GM23338 (cell line): ENCODE results near the gene OCIAD1. TPM values are rescaled to one million over a fixed set of nuclear protein-coding genes. Genes with fewer than 3 reads are reported as not detected.

Experiments used
- ATAC-seq: fragments of 200-7000 bp; cut with Tn5 transposase; 3 replicates; pipeline ENCODE4 v1.9.1; 2020
- DNase-seq: peaks from one replicate; pipeline ENCODE4 v3.0.0-alpha.2; 2015; ENCODE audit warnings: low spot score
- H2AFZ ChIP-seq: fragments of 200-600 bp; sonication (generic); 2 replicates; pipeline ENCODE4 v1.8.0; 2016; ENCODE audit warnings: antibody characterized with exemption, mild to moderate bottlenecking, moderate library complexity
- H3F3A ChIP-seq: fragments of 200-600 bp; sonication (generic); replicated peaks from 2 replicates; pipeline ENCODE4 v1.8.0; 2017; ENCODE audit warnings: antibody characterized with exemption, mixed run types, low read depth
- H3K27ac ChIP-seq: fragments of 200-600 bp; sonication (generic); 2 replicates; pipeline ENCODE4 v1.6.1; 2016; ENCODE audit warnings: low read depth
- H3K27me3 ChIP-seq: fragments of 200-600 bp; sonication (generic); 2 replicates; pipeline ENCODE4 v1.8.0; 2016; ENCODE audit warnings: mild to moderate bottlenecking, mixed run types, moderate library complexity; ENCODE audit not compliant: insufficient read depth
- H3K36me3 ChIP-seq: fragments of 200-600 bp; sonication (generic); 2 replicates; pipeline ENCODE4 v1.8.0; 2016; ENCODE audit warnings: mild to moderate bottlenecking; ENCODE audit not compliant: insufficient read depth
- H3K4me1 ChIP-seq: fragments of 200-600 bp; sonication (generic); 2 replicates; pipeline ENCODE4 v1.8.0; 2016; ENCODE audit warnings: mild to moderate bottlenecking, moderate library complexity; ENCODE audit not compliant: insufficient read depth
- H3K4me2 ChIP-seq: fragments of 200-600 bp; sonication (generic); 2 replicates; pipeline ENCODE4 v1.7.1; 2017; ENCODE audit warnings: mixed run types
- H3K4me3 ChIP-seq: fragments of 200-600 bp; sonication (generic); 2 replicates; pipeline ENCODE4 v1.6.1; 2016; ENCODE audit warnings: mixed run types
- H3K79me2 ChIP-seq: fragments of 200-600 bp; sonication (generic); replicated peaks from 2 replicates; pipeline ENCODE4 v1.8.0; 2017; ENCODE audit warnings: mild to moderate bottlenecking; ENCODE audit not compliant: insufficient read depth
- H3K9me2 ChIP-seq: fragments of 200-600 bp; sonication (generic); 2 replicates; pipeline ENCODE4 v1.8.0; 2017; ENCODE audit not compliant: insufficient read depth
- H4K20me1 ChIP-seq: fragments of 200-600 bp; sonication (generic); replicated peaks from 2 replicates; pipeline ENCODE4 v1.8.0; 2017; ENCODE audit warnings: mild to moderate bottlenecking; ENCODE audit not compliant: insufficient read depth
- H3K27ac Mint-ChIP-seq: 2 replicates; pipeline ENCODE4 v1.8.0; 2020; ENCODE audit warnings: inconsistent platforms, mild to moderate bottlenecking, moderate library complexity, mixed read lengths
- H3K27me3 Mint-ChIP-seq: 3 replicates; pipeline ENCODE4 v1.8.0; 2022; ENCODE audit warnings: low read depth, mild to moderate bottlenecking, moderate library complexity, mixed read lengths, inconsistent platforms; ENCODE audit not compliant: insufficient read depth, poor library complexity
- H3K36me3 Mint-ChIP-seq: 3 replicates; pipeline ENCODE4 v1.8.0; 2021; ENCODE audit warnings: low read depth, mild to moderate bottlenecking, inconsistent platforms, moderate library complexity, mixed read lengths
- H3K4me1 Mint-ChIP-seq: 3 replicates; pipeline ENCODE4 v1.8.0; 2020; ENCODE audit warnings: mild to moderate bottlenecking, inconsistent platforms, mixed read lengths
- H3K4me3 Mint-ChIP-seq: 3 replicates; pipeline ENCODE4 v1.8.0; 2021; ENCODE audit warnings: moderate library complexity, mild to moderate bottlenecking, inconsistent platforms, mixed read lengths
- H3K9me3 Mint-ChIP-seq: 3 replicates; pipeline ENCODE4 v1.8.0; 2020; ENCODE audit warnings: moderate library complexity, mild to moderate bottlenecking, inconsistent platforms, mixed read lengths
- CREB1 ChIP-seq: fragments of 250-450 bp; sonication (Bioruptor Pico); IDR thresholded peaks from 2 replicates; pipeline ENCODE4 v1.5.0; 2020; ENCODE audit warnings: low read depth, mild to moderate bottlenecking, moderate library complexity
- CTCF ChIP-seq, 2 experiments: fragments of 200-600 bp in 1 of 2; sonication (generic) in 1 of 2; conservative IDR thresholded peaks; 2 replicates each; pipeline versions ENCODE4 v1.5.1 to v1.6.1; 2016 to 2017; ENCODE audit warnings: antibody characterized with exemption in 2 of 2, low read depth in 2 of 2, mild to moderate bottlenecking in 2 of 2, moderate library complexity in 1 of 2
- ETS1 ChIP-seq: IDR thresholded peaks from 2 replicates; pipeline ENCODE4 v1.6.1; 2016; ENCODE audit warnings: antibody characterized with exemption
- EZH2 ChIP-seq: fragments of 200-600 bp; sonication (generic); IDR thresholded peaks from one replicate; pipeline ENCODE4 v1.8.0; 2017; ENCODE audit warnings: antibody characterized with exemption, mild to moderate bottlenecking, low read depth; ENCODE audit not compliant: unreplicated experiment
- EZH2phosphoT487 ChIP-seq: fragments of 200-600 bp; sonication (generic); IDR thresholded peaks from one replicate; pipeline ENCODE4 v1.8.1; 2018; ENCODE audit warnings: antibody characterized with exemption; ENCODE audit not compliant: unreplicated experiment
- JUNB ChIP-seq: IDR thresholded peaks from one replicate; pipeline ENCODE4 v1.6.1; 2016; ENCODE audit warnings: antibody characterized with exemption; ENCODE audit not compliant: unreplicated experiment
- NANOG ChIP-seq: IDR thresholded peaks from 2 replicates; pipeline ENCODE4 v1.6.1; 2016; ENCODE audit warnings: antibody characterized with exemption, borderline replicate concordance
- POLR2AphosphoS5 ChIP-seq: IDR thresholded peaks from 2 replicates; pipeline ENCODE4 v1.6.1; 2016; ENCODE audit warnings: antibody characterized with exemption, low read depth
- REST ChIP-seq: IDR thresholded peaks from one replicate; pipeline ENCODE4 v1.6.1; 2018; ENCODE audit warnings: antibody characterized with exemption; ENCODE audit not compliant: unreplicated experiment
- STAT1 ChIP-seq: IDR thresholded peaks from one replicate; pipeline ENCODE4 v1.6.1; 2016; ENCODE audit warnings: antibody characterized with exemption; ENCODE audit not compliant: unreplicated experiment
- ZNF114 ChIP-seq: fragments of 250-450 bp; sonication (Bioruptor Pico); IDR thresholded peaks from 2 replicates; pipeline ENCODE4 v1.5.0; 2020; ENCODE audit warnings: mild to moderate bottlenecking, moderate library complexity
- ZNF462 ChIP-seq: fragments of 250-450 bp; sonication (Bioruptor Pico); IDR thresholded peaks from 2 replicates; pipeline ENCODE4 v1.5.0; 2020; ENCODE audit warnings: mild to moderate bottlenecking, moderate library complexity
- polyA plus RNA-seq: library from polyadenylated mRNA; unstranded; fragments of >200 nt; fragmentation: Nextera tagmentation; extraction: Ambion mirVana; gene quantifications from 2 replicates; pipeline ENCODE4 v1.2.1, GENCODE V29; 2016
- total RNA-seq: library from RNA; depleted of rRNA; stranded (reverse); fragments of >200 nt; shearing (Covaris generic); gene quantifications from 2 replicates; pipeline ENCODE4 v1.2.3, GENCODE V29; 2014

Gene OCIAD1
- total and polyA plus RNA-seq, 2 experiments from 2014 or later: 125 to 190 TPM

DNA sequence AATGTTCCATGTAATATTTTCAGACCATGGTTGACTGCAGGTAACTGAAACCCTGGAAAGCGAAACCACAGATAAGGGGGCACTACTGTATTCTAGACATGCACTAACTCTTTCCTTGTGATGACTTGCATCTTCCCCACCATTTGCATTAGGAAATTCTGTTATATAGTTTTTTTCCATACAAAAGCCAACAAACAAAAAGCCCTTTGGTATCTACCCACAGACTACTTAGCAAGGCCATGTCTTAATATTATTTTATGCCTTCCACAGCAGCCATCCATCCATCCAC is 23.5 kb downstream of the OCIAD1 start (continued):
- TF ChIP-seq ZNF462 (CRISPR knock-in tag) (no peak), ETS1 (no peak), EZH2 (no peak), STAT1 (no peak), EZH2phosphoT487 (no peak), JUNB (no peak), NANOG (no peak), CREB1 (CRISPR knock-in tag) (no peak), ZNF114 (CRISPR knock-in tag) (no peak), POLR2AphosphoS5 (no peak)

DNA sequence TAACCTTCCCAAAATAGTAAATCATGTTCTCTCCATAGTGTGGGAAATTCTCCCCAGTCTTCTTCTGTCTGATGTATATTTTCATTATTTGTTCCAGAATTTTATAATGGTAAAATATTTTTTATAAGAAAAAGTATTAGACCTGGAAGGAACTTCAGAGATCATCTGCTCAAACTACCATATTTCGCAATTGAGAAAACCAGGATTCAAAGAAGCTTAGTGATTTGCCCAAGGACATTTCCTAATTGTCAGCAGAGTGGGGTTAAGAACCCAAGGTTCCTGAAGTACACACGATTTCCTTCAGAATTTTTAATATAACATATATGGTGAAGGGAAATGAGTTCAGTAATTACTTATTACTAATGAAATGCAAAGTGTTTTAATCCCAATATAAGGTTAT is 24.1 kb downstream of the OCIAD1 start:
- no peak overlapping the region for H3K4me2 ChIP-seq
- peaks cover 8% of the 10 kb centered on the region; the same call in 1 of the 2 replicates for H4K20me1 ChIP-seq
- H3K27me3 ChIP-seq: no peaks in the 10 kb centered on the region
- no peak overlapping the region for H3K4me3 Mint-ChIP-seq
- ATAC-seq (no peak), DNase-seq (no peak)
- H2AFZ ChIP-seq: no peak overlapping the region
- no peaks in the 10 kb centered on the region for H3K9me2 ChIP-seq
- H3K27ac ChIP-seq: no peak overlapping the region
- peaks cover 69% of the 10 kb centered on the region for H3K36me3 Mint-ChIP-seq
- H3K9me3 Mint-ChIP-seq: no peaks in the 10 kb centered on the region
- H3K4me1 ChIP-seq: no peaks in the 10 kb centered on the region
- H3K27ac Mint-ChIP-seq: no peak overlapping the region
- peaks cover 39% of the 10 kb centered on the region; the same call in 1 of the 2 replicates for H3K36me3 ChIP-seq
- no peaks in the 10 kb centered on the region for H3F3A ChIP-seq
- no peaks in the 10 kb centered on the region for H3K27me3 Mint-ChIP-seq
- H3K4me3 ChIP-seq: no peak overlapping the region
- no peaks in the 10 kb centered on the region for H3K4me1 Mint-ChIP-seq
- H3K79me2 ChIP-seq: peaks cover 3% of the 10 kb centered on the region; the same call in 1 of the 2 replicates
- TF ChIP-seq ZNF114 (CRISPR knock-in tag) (no peak), CREB1 (CRISPR knock-in tag) (no peak), JUNB (no peak), POLR2AphosphoS5 (no peak), REST (no peak), ETS1 (no peak), EZH2 (no peak), CTCF (conservative IDR thresholded peaks at IDR 0.05; ENCODE audit: low read depth in 2 of 2) (no peak)
